Measurements from ENCODE around the gene MAPKAP1.

DNA sequence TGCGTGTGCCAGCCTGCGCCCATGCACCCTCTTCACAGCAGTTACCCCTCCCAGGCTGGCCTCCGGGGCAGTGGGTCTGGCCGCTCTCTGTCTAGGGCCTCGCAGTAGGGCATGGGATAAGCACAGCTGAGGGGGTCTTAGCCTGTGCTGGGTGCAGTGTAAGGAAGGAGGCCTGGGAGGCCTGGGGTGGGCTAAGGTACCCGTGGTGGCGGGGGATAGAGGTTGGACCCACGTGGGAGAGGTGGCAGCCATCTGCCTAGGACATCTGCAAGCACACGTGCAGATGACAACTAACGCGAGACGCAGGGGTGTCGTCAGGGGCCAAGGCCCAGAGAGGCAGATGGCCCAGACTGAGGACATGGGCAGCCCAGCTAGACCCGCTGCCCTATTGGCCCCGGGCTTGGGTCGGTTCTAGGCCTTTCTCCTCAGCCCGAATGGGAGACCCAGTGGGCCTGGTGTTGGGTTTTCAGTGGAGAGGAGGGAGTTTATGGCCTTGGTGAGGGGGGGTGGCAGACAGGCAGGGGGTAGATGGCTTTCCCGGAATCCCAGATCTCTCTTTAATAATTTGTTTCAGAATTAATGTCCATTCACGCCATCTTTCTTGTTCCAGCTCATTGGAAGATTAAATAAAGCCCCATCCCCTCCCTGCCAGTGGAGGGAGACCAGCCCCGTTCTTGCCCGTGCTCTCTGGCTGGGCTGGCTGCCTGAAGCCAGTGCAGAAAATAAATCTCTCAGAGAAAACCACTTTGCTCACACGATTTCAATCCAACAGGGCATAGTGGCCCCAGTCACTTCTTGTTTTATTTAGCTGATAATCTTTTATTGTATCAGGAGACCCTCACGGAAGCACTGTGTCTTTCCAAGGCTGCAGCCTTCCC lies 291.2 kb downstream of the MAPKAP1 start:
- no peak for TF ChIP-seq POLR2AphosphoS5 (IDR thresholded peaks at IDR 0.05)
- no peak for TF ChIP-seq EP300 (conservative IDR thresholded peaks at IDR 0.05; ENCODE audit: poor library complexity, severe bottlenecking)
- TF ChIP-seq, protein P1, sequence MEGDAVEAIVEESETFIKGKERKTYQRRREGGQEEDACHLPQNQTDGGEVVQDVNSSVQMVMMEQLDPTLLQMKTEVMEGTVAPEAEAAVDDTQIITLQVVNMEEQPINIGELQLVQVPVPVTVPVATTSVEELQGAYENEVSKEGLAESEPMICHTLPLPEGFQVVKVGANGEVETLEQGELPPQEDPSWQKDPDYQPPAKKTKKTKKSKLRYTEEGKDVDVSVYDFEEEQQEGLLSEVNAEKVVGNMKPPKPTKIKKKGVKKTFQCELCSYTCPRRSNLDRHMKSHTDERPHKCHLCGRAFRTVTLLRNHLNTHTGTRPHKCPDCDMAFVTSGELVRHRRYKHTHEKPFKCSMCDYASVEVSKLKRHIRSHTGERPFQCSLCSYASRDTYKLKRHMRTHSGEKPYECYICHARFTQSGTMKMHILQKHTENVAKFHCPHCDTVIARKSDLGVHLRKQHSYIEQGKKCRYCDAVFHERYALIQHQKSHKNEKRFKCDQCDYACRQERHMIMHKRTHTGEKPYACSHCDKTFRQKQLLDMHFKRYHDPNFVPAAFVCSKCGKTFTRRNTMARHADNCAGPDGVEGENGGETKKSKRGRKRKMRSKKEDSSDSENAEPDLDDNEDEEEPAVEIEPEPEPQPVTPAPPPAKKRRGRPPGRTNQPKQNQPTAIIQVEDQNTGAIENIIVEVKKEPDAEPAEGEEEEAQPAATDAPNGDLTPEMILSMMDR (IDR thresholded peaks at IDR 0.05; ENCODE audit: poor library complexity, severe bottlenecking): no peak
- TF ChIP-seq, protein P2, sequence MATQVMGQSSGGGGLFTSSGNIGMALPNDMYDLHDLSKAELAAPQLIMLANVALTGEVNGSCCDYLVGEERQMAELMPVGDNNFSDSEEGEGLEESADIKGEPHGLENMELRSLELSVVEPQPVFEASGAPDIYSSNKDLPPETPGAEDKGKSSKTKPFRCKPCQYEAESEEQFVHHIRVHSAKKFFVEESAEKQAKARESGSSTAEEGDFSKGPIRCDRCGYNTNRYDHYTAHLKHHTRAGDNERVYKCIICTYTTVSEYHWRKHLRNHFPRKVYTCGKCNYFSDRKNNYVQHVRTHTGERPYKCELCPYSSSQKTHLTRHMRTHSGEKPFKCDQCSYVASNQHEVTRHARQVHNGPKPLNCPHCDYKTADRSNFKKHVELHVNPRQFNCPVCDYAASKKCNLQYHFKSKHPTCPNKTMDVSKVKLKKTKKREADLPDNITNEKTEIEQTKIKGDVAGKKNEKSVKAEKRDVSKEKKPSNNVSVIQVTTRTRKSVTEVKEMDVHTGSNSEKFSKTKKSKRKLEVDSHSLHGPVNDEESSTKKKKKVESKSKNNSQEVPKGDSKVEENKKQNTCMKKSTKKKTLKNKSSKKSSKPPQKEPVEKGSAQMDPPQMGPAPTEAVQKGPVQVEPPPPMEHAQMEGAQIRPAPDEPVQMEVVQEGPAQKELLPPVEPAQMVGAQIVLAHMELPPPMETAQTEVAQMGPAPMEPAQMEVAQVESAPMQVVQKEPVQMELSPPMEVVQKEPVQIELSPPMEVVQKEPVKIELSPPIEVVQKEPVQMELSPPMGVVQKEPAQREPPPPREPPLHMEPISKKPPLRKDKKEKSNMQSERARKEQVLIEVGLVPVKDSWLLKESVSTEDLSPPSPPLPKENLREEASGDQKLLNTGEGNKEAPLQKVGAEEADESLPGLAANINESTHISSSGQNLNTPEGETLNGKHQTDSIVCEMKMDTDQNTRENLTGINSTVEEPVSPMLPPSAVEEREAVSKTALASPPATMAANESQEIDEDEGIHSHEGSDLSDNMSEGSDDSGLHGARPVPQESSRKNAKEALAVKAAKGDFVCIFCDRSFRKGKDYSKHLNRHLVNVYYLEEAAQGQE (IDR thresholded peaks at IDR 0.05; ENCODE audit: borderline replicate concordance): no peak
